Panc1 (cell line): Measurements from ENCODE around the gene ATP13A2. TPM values are rescaled to one million over a fixed set of nuclear protein-coding genes. Genes with fewer than 3 reads are reported as not detected.

Experiments
- ATAC-seq: fragments of 200-7000 bp; cut with Tn5 transposase; 2 replicates; pipeline ENCODE4 v1.9.1; 2020; ENCODE audit warnings: mild to moderate bottlenecking, moderate library complexity
- BruUV-seq: library from RNA; stranded (reverse); fragments of 400-500 nt; replicated peaks from 2 replicates; lab custom pipeline; 2021; lab: Mats Ljungman, UMichigan
- CTCF ChIA-PET: fragments of 300-600 bp; sonication (Branson Sonifier 250); formaldehyde crosslinking; loops from one replicate; lab custom pipeline; 2022; ENCODE audit warnings: antibody characterized with exemption; lab: Charles Lee
- POLR2A ChIA-PET: fragments of 300-600 bp; sonication (Branson Sonifier 250); formaldehyde crosslinking; loops from one replicate; lab custom pipeline; 2022; ENCODE audit warnings: antibody characterized with exemption; lab: Charles Lee
- DNase-seq: peaks from one replicate; pipeline ENCODE4 v3.0.0-alpha.2; 2010; ENCODE audit warnings: low read depth, low spot score
- H3K27ac ChIP-seq: 2 replicates; pipeline ENCODE4 v1.5.1; 2011; ENCODE audit warnings: mild to moderate bottlenecking, low read length, inconsistent platforms
- H3K27me3 ChIP-seq: fragments of 200-500 bp; sonication (Bioruptor generic); 2 replicates; pipeline ENCODE4 v1.6.0; 2014; ENCODE audit warnings: low read length, inconsistent platforms; ENCODE audit not compliant: control insufficient read depth, insufficient read depth
- H3K36me3 ChIP-seq: fragments of 200-500 bp; sonication (Bioruptor generic); 2 replicates; pipeline ENCODE4 v1.5.1; 2014; ENCODE audit warnings: inconsistent platforms, mild to moderate bottlenecking, low read length, moderate library complexity; ENCODE audit not compliant: control insufficient read depth, insufficient read depth
- H3K4me1 ChIP-seq: 2 replicates; pipeline ENCODE4 v1.5.1; 2011; ENCODE audit warnings: inconsistent platforms, mild to moderate bottlenecking, low read length, moderate library complexity; ENCODE audit not compliant: control insufficient read depth, insufficient read depth
- H3K4me3 ChIP-seq, 2 experiments: 2 replicates each; pipeline ENCODE4 v1.5.1; 2011 to 2012; ENCODE audit warnings: low read depth in 2 of 2, low read length in 2 of 2, mild to moderate bottlenecking in 2 of 2, inconsistent platforms in 1 of 2, moderate library complexity in 1 of 2
- H3K9me3 ChIP-seq: fragments of 200-500 bp; sonication (Bioruptor generic); 2 replicates; pipeline ENCODE4 v1.5.1; 2014; ENCODE audit warnings: low read depth, mild to moderate bottlenecking, inconsistent platforms, low read length, moderate library complexity; ENCODE audit not compliant: control insufficient read depth, insufficient read depth
- POLR2AphosphoS5 ChIP-seq: IDR thresholded peaks from 2 replicates; pipeline ENCODE4 v1.6.1; 2012; ENCODE audit warnings: mild to moderate bottlenecking, low read depth, low read length, moderate library complexity
- SIN3A ChIP-seq: IDR thresholded peaks from 2 replicates; pipeline ENCODE4 v1.6.1; 2012; ENCODE audit warnings: low read depth, mild to moderate bottlenecking, low read length, moderate library complexity, borderline replicate concordance; ENCODE audit not compliant: insufficient read depth
- TCF7L2 ChIP-seq: IDR thresholded peaks from 2 replicates; pipeline ENCODE4 v1.6.1; 2011; ENCODE audit warnings: mild to moderate bottlenecking, low read depth, low read length, inconsistent platforms
- in situ Hi-C: cut with HindIII; loops from 2 replicates; pipeline ENCODE4 v1.10.0; 2016; ENCODE audit warnings: low sequenced_read_pairs, low pct_unique_long_range_greater_than_20kb
- intact Hi-C: fragments of 100-400 bp; cut with micrococcal nuclease; formaldehyde crosslinking; loops from one replicate; pipeline ENCODE4 v1.10.0; 2022; ENCODE audit not compliant: unreplicated experiment
- total RNA-seq: library from RNA; stranded (reverse); gene quantifications from one replicate; pipeline ENCODE4 v1.2.1, GENCODE V29; 2021; ENCODE audit not compliant: unreplicated experiment
- TF ChIP-seq, protein P1 (sequence below), 2 experiments: IDR thresholded peaks; 2 replicates each; pipeline ENCODE4 v1.6.1; 2011 to 2012; ENCODE audit warnings: low read depth in 2 of 2, control low read depth in 1 of 2, low read length in 1 of 2, mild to moderate bottlenecking in 1 of 2, moderate library complexity in 1 of 2; ENCODE audit not compliant: insufficient read depth in 1 of 2
- TF ChIP-seq, protein P2 (sequence below): fragments of 450-650 bp; IDR thresholded peaks from 2 replicates; pipeline ENCODE4 v1.5.1; 2017; ENCODE audit warnings: mild to moderate bottlenecking

Gene ATP13A2
- total RNA-seq, 1 experiment from 2014 or later, result 49.9 TPM

DNA sequence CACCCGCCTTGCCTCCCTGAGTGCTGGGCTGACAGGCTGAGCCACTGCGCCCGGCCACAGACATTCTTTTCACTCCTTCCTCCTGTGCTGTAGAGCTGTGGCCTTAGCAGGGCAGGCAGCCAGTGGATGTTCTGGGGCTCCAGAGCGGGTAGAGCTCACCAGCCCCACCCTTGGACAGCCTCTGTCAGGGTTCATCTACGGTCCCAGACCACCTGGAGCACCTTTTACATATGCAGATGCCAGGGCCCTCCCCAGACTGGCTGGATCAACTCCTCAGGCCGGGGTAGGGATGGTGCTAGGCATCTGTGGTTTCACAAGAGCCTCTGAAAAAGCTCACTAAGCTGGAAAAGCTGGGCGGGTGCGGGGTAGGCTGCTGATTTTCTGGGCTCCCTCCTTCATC lies 4.6 kb downstream of the ATP13A2 start:
- in situ Hi-C loops, result no loop called here
- Histone ChIP-seq H3K4me3 (no peak overlapping the region), H3K27me3 (no peaks in the 10 kb centered on the region), H3K4me1 (peaks cover 13% of the 10 kb centered on the region), H3K9me3 (no peaks in the 10 kb centered on the region), H3K27ac (no peak overlapping the region), H3K36me3 (no peaks in the 10 kb centered on the region)
- ChIA-PET POLR2A (interaction anchor here (0.6 kb wide), 2 partner anchors 23 to 73 kb away, joined by 3 to 6 read pairs; no protein-coding TSS in a partner anchor), CTCF (interaction anchor here (0.7 kb wide), 2 partner anchors 17 to 61 kb away, joined by 5 to 12 read pairs; no protein-coding TSS in a partner anchor)
- intact Hi-C loops, result no loop called here
- TF ChIP-seq, protein P1, sequence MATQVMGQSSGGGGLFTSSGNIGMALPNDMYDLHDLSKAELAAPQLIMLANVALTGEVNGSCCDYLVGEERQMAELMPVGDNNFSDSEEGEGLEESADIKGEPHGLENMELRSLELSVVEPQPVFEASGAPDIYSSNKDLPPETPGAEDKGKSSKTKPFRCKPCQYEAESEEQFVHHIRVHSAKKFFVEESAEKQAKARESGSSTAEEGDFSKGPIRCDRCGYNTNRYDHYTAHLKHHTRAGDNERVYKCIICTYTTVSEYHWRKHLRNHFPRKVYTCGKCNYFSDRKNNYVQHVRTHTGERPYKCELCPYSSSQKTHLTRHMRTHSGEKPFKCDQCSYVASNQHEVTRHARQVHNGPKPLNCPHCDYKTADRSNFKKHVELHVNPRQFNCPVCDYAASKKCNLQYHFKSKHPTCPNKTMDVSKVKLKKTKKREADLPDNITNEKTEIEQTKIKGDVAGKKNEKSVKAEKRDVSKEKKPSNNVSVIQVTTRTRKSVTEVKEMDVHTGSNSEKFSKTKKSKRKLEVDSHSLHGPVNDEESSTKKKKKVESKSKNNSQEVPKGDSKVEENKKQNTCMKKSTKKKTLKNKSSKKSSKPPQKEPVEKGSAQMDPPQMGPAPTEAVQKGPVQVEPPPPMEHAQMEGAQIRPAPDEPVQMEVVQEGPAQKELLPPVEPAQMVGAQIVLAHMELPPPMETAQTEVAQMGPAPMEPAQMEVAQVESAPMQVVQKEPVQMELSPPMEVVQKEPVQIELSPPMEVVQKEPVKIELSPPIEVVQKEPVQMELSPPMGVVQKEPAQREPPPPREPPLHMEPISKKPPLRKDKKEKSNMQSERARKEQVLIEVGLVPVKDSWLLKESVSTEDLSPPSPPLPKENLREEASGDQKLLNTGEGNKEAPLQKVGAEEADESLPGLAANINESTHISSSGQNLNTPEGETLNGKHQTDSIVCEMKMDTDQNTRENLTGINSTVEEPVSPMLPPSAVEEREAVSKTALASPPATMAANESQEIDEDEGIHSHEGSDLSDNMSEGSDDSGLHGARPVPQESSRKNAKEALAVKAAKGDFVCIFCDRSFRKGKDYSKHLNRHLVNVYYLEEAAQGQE (IDR thresholded peaks at IDR 0.05; ENCODE audit: insufficient read depth in 1 of 2, low read depth in 2 of 2, low read length in 1 of 2), result no peak
- TF ChIP-seq SIN3A (no peak), TCF7L2 (no peak), POLR2AphosphoS5 (no peak)
- TF ChIP-seq, protein P2, sequence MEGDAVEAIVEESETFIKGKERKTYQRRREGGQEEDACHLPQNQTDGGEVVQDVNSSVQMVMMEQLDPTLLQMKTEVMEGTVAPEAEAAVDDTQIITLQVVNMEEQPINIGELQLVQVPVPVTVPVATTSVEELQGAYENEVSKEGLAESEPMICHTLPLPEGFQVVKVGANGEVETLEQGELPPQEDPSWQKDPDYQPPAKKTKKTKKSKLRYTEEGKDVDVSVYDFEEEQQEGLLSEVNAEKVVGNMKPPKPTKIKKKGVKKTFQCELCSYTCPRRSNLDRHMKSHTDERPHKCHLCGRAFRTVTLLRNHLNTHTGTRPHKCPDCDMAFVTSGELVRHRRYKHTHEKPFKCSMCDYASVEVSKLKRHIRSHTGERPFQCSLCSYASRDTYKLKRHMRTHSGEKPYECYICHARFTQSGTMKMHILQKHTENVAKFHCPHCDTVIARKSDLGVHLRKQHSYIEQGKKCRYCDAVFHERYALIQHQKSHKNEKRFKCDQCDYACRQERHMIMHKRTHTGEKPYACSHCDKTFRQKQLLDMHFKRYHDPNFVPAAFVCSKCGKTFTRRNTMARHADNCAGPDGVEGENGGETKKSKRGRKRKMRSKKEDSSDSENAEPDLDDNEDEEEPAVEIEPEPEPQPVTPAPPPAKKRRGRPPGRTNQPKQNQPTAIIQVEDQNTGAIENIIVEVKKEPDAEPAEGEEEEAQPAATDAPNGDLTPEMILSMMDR, result no peak
- no TSS peak for BruUV-seq
- ATAC-seq (no peak), DNase-seq (no peak)

DNA sequence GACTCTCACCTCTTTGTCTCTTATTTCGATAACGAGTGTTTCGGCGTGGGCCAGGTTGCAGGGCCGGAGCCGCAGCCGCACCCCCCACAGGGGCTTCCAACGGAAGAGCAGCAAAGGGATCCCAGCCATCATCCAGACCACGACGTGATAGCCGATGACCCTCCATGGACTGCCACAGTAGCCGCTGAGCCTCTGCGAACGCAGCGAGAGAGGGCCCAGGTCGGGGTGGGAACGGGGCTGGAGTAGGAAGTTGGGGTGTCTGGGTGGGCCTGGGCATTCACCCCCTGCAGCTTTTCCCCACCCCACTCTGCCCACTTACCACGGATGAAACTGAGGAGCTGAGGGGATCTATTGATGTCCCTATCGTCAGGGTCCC lies 6.4 kb downstream of the ATP13A2 start:
- TF ChIP-seq, protein P2, result no peak
- TF ChIP-seq POLR2AphosphoS5 (no peak), SIN3A (no peak), TCF7L2 (no peak)
- TF ChIP-seq, protein P1 (IDR thresholded peaks at IDR 0.05; ENCODE audit: insufficient read depth in 1 of 2, low read depth in 2 of 2, low read length in 1 of 2), result no peak
- Histone ChIP-seq H3K9me3 (no peaks in the 10 kb centered on the region), H3K27me3 (no peaks in the 10 kb centered on the region), H3K4me3 (no peak overlapping the region), H3K27ac (no peak overlapping the region), H3K4me1 (peaks cover 6% of the 10 kb centered on the region; the same call in 1 of the 2 replicates), H3K36me3 (no peaks in the 10 kb centered on the region)
- ChIA-PET CTCF (no interaction called here), POLR2A (no interaction called here)
- DNase-seq (no peak), ATAC-seq (no peak)
- in situ Hi-C loops (no loop called here), intact Hi-C loops (no loop called here)
- no TSS peak for BruUV-seq
